ENCODE measurements around the gene LARGE1. TPM values are rescaled to one million over a fixed set of nuclear protein-coding genes. Genes with fewer than 3 reads are reported as not detected.

The LARGE1 gene
- total RNA-seq, 1 donor from 2014 or later, result 195 TPM

GRCh38 chr22:33921525-33922348, 1.5 kb upstream of the LARGE1 start:
- Mint-ChIP-seq H3K4me1 (ENCODE audit: low read depth) (peaks cover 41% of the 10 kb centered on the region), H3K27me3 (no peaks in the 10 kb centered on the region), H3K27ac (peak overlapping the region; percentile 94), H3K4me3 (ENCODE audit: low read depth) (peak overlapping the region; percentile 92), H3K9me3 (ENCODE audit: low read depth) (no peaks in the 10 kb centered on the region), H3K36me3 (ENCODE audit: insufficient read depth) (peaks cover 3% of the 10 kb centered on the region)
- TF ChIP-seq CTCF (IDR thresholded peaks at IDR 0.05; ENCODE audit: unreplicated experiment), result no peak
- DNase-seq (ENCODE audit: low spot score, unreplicated experiment), result peak; percentile 76

- Mint-ChIP-seq H3K36me3 (ENCODE audit: insufficient read depth) (peaks cover 6% of the 10 kb centered on the region), H3K27me3 (no peaks in the 10 kb centered on the region), H3K4me1 (ENCODE audit: low read depth) (peaks cover 47% of the 10 kb centered on the region), H3K4me3 (ENCODE audit: low read depth) (peak overlapping the region; percentile 92), H3K27ac (peak overlapping the region; percentile 94), H3K9me3 (ENCODE audit: low read depth) (no peaks in the 10 kb centered on the region)
- no peak for TF ChIP-seq CTCF (IDR thresholded peaks at IDR 0.05; ENCODE audit: unreplicated experiment)
- peak; percentile 100 for DNase-seq (ENCODE audit: low spot score, unreplicated experiment)
Observed at GRCh38 chr22:33920927-33921524, 750 bp upstream of the LARGE1 start.

GRCh38 chr22:33919391-33920196, 682 bp downstream of the LARGE1 start:
- Mint-ChIP-seq H3K27ac (peak overlapping the region; percentile 96), H3K27me3 (no peaks in the 10 kb centered on the region), H3K9me3 (ENCODE audit: low read depth) (no peaks in the 10 kb centered on the region), H3K4me1 (ENCODE audit: low read depth) (peaks cover 51% of the 10 kb centered on the region), H3K4me3 (ENCODE audit: low read depth) (peak overlapping the region; percentile 98), H3K36me3 (ENCODE audit: insufficient read depth) (peaks cover 6% of the 10 kb centered on the region)
- peak; percentile 38 for DNase-seq (ENCODE audit: low spot score, unreplicated experiment)
- no peak for TF ChIP-seq CTCF (IDR thresholded peaks at IDR 0.05; ENCODE audit: unreplicated experiment)

GRCh38 chr22:33918676-33919365, 1.5 kb downstream of the LARGE1 start:
- Mint-ChIP-seq H3K36me3 (ENCODE audit: insufficient read depth) (peaks cover 9% of the 10 kb centered on the region), H3K4me1 (ENCODE audit: low read depth) (peaks cover 55% of the 10 kb centered on the region), H3K4me3 (ENCODE audit: low read depth) (peak overlapping the region; percentile 98), H3K27ac (peak overlapping the region; percentile 96), H3K9me3 (ENCODE audit: low read depth) (no peaks in the 10 kb centered on the region), H3K27me3 (no peaks in the 10 kb centered on the region)
- DNase-seq (ENCODE audit: low spot score, unreplicated experiment), result no peak
- TF ChIP-seq CTCF (IDR thresholded peaks at IDR 0.05; ENCODE audit: unreplicated experiment), result no peak
